ENCODE results near the gene C9orf78.

C9orf78 gene

DNA sequence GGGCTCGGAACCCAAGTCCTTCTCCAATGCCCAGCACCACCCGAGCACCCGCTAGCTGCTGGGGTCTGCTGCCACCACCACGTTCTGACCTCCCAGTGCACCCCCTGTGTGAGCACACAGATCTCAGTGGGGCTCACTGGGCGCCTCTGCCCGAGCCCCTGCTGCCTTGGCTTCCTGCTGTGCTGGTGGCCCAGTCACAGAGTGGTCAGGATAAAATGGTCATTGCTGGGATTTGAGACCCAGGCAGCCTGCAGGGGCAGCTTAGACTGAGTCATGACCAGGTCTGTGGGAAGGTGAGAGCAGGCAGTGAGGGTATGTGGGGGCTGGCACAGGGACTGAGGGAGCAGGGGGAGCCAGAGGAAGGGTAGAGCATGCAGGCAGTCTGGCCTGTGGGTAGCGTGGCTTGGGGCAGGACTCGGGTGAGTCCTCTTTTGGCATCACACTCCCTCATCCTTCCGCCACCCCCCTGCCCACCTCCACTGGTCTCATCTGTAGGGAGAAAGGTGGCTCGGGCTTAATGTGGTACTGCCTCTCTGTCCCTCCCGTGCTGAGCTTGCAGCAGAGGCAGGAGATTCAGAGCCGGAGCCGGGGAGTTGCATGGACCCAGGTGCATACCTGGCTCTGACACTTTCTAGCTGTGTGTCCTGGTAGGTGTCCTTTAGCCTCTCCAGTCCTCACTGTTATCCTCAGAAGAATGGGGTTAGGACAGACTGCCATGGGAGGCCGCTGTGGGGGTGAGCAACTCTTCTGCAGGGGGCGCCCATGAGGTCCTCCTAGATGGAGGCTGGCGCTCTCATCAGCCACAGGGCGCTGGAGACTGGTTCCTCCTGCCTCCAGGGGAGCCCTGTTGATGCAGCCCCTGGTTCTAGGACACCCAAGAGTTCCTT lies 32.3 kb upstream of the C9orf78 start:
- DNase-seq = no peak

DNA sequence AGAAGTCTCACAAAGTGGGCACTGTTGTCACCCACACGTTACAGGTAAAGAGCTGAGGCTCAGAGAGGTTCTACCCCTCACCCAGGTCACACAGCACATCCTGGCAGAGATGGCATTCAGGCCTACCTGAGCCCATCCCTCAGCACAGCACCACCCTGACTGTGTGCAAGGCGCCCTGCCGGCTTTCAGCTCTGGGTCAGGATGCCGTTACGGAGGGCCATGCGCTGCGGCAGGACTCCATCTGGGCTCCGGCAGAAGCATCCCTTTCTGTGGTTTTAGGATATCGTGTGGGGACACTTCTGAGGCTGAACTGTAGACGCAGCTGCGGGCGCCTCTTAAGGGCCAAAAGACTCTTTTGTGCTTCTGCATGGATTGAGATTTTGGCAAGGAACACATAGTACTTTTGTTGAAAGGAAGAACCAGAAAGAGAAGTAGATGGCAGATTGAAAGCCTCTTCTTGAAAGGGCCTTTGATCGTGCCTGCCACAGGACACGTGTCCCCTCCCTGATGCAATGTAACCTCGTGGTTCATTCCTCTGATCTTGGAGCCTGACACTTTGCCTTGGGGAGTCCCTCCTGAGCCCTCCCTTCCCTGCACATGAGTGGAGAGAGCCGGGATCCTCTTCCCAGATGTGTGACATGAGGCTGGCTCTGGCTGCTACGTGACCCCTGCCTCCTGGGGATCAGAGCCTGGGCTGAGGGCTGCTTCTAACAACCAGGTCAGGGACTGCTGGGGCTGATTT lies 31.5 kb upstream of the C9orf78 start:
- no peak for DNase-seq

DNA sequence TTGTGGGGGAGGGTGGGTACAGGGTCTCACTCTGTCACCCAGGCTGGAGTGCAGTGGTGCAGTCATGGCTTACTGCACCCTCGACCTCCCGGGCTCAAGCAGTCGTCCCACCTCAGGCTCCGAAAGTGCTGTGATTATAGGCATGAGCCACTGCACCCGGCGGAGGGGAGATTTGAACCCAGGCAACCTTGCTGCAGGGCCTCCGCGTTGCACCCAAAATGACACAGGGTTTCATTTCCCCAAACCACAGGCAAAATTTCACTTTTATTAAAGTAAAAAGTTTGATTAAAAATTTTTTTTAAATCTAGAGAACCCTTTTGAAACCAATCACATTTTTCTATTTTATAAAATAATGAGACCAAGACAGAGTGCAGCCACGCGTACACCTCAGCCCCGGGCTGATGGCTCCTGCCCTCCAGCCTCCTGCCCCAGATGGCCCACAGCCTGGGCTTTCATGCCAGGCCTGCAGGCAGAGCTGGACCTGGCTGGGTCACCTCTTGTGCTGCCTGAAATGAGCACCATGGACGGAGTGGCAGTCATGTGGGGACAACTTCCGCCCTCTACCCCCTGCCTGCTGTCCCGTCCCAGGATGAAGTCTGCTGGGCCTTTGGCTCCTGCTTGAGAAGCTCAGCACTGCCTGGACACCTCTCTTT lies 30.7 kb upstream of the C9orf78 start:
- DNase-seq = no peak

- no peak for DNase-seq
Observed at GRCh38 chr9:129864991-129865647, 30.0 kb upstream of the C9orf78 start.

DNA sequence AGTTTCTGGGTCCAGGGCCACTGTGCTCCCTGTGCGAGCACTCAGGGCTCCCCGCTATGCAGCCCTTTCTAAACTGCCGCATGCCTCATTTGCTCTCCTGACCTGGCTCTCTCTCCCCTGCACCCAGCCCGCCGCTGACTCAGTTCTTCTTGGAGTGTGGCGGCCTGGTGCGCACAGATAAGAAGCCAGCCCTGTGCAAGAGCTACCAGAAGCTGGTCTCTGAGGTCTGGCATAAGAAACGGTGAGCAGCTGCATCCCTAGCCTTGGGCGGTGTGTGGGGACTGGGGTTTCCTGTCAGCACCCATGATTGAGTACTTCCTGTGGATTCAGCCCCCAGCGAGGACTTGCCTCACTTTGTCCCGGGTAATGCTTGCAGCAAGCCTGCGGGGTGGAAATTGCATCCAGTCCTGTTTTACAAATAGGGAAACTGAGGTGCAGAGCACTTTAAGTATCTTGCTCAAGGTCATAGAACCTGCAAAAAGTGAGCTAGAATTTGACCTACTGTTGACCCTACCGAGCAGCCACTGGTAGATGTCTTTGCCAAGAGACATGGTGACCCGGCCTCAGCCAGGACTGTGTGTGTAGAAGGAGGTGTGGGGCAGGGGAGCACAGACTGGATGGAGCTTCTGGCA lies 28.1 kb upstream of the C9orf78 start:
- DNase-seq = peak; percentile 65

GRCh38 chr9:129861447-129861827 lies 26.4 kb upstream of the C9orf78 start:
- DNase-seq = no peak

DNA sequence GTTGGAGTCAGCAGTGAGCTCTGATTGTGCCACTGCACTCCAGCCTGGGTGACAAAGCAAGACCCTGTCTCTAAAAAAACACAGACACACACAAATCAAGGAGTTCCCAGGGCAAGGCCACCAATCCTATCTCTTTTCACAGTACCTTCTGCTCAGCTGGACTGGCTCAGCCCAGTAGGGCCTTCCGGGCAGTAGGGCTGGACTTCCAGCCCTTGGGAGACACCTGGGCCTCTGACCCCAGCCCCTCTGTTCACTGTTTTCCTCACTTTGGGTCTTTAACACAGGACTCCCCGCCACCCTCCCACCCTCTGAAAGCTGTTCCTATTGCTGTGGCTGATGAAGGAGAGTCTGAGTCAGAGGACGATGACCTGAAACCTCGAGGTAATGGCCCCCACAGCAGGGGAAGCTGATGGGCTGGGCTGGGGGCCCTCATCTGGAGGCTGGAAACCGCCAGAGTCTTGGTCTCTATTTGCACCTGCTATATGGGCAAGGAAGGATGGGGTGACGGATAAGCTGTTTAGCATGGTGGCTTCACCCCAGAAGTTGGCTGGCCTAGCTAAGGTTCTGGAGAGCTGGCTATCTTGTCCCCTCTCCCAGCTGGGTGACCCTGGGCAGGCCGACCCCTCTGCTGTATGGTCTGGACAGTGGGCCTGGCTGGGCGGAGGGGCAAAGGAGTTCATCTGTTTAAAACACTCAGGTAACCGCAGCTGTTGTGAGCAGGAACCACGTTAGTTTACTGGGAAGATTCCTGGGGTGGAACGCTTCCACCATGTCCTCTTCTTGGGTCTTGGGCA lies 25.8 kb upstream of the C9orf78 start:
- no peak for DNase-seq

- DNase-seq = no peak
Observed at GRCh38 chr9:129858167-129858962, 23.3 kb upstream of the C9orf78 start.

- no peak for DNase-seq
Observed at GRCh38 chr9:129857207-129857606, 22.1 kb upstream of the C9orf78 start.

DNA sequence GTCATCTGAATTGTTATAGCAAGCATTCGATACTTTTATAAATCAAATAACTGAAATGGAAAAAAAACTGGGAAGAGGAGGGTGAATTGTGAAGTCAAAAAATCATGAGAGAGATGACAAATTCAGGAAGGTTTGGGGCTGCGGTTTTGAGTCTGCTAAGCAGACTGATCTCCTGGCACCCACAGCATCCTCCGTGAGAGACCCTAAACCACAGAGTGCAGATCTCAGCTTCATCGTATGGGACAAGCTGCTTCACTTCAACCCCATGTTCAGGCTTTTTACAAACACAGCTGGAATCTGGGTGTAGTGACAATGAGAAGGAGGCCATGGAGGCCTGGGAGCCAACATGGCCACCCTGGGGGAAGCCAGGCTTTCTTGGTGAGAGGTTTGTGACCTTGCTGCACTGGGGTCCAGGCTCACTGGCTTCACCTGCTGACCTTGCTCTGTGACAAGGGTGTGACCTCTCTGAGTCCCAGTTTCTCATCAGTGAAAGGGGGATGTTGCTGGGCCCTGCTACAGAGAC lies 19.6 kb upstream of the C9orf78 start:
- no peak for DNase-seq

GRCh38 chr9:129853614-129854013 lies 18.5 kb upstream of the C9orf78 start:
- DNase-seq = no peak

DNA sequence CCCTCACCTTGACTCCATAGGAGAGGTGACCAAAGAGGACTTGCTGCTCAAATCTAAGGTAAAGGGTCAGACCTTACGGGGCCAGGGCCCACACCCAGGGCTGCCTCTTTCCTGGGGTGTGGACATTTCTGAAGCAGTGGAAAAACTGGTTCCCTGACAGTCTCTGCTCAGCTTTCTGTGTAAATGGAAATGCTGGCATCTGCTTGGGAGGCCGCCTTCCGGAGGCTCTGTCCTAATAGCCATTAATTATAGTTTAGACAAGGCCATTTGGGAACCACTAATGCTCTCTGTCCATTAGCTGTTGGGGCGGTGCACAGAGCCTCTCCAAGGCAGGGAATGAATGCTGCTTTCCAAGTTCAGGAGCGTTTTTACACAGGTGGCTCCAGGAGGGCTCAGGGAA lies 17.5 kb upstream of the C9orf78 start:
- DNase-seq = no peak

- DNase-seq = no peak
Observed at GRCh38 chr9:129851821-129852220, 16.7 kb upstream of the C9orf78 start.

DNA sequence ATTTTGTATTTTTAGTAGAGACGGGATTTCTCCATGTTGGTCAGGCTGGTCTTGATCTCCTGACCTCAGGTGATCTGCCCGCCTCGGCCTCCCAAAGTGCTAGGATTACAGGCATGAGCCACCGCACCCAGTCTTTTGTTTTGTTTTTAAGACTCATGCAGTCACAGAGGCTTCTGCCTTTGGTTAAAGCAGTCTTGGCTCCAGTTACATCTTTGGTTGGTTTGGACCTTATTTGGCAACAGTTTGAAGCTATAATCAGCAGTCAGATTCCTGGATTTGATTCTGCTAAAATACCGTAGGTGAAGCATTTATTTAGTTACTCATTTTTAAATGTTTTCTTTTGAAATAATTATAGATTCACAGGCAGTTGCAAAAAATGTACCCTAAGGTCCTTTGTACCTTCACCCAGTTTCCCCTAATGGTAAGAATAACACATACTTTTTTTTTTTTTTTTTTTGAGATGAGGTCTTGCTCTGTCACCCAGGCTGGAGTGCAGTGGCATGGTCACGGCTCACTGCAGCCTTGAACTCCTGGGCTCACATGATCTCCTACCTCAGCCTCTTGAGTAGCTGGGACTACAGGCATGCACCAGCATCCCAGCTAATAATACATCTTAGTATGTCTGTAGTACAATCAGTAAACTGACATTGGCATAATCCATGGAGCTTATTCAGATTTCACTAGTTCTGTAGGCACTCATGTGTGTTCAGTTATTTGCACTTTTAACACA lies 15.9 kb upstream of the C9orf78 start:
- DNase-seq = no peak

DNA sequence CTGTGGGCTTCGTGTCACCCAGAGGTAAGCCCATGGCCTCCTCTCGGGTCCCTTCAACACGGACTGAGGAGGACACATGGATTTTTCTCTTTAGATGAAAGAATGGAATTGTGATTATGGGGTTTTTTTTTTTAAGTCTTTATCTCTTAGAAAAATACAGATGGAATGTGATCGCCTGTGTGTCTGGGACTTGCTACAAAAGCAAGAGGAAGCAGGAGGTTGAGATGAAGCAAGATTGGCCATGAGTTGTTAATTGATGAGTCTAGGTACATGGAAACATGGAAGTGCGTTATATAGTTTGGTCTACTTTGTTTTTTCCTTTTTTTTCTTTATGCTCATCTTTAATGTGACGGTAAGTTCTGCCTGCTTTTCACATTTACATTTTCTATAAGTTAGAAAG lies 14.8 kb upstream of the C9orf78 start:
- no peak for DNase-seq

GRCh38 chr9:129848712-129849441 lies 13.8 kb upstream of the C9orf78 start:
- no peak for DNase-seq

- DNase-seq = no peak
Observed at GRCh38 chr9:129845373-129845772, 10.3 kb upstream of the C9orf78 start.

DNA sequence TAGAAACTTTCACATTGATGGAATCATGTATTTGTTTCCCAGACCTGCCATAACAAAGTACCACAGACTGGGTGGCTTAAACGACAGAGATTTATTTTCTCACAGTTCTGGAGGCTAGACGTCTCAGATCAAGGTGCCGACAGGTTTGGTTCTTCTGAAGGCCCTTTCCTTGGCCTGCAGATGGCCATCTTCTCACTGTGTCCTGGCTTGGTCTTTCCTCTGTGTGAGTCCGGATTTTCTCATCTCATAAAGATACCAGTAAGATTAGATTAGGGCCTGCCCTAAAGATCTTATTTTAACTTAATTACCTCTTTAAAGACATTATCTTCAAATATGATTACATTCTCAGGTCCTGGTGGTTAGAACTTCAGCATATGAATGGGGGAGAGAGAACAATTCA lies 6.0 kb upstream of the C9orf78 start:
- DNase-seq = no peak

DNA sequence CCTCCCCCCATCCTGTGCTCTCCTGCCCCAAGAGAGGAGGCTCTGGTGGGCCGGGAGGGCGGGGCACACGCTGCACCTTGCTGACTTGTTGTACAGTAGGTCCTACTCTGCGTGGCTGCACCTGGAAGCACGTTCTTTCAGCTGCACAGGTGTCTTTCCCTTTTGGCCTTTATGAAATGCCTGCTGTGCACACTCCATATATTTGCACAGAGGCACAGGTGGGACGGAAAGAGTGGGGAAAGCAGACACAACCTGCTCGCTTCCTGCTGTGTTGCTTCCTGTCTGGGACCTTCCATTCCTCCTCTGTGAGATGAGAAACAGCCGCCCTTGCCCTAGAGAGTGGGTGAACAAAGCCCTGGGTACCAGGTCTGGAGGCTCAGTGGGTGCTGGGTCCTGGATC lies 5.0 kb upstream of the C9orf78 start:
- no peak for DNase-seq
